ENCODE results near the gene CACNB4.

The CACNB4 gene

GRCh38 chr2:152042636-152043615 lies 55.9 kb downstream of the CACNB4 start:
- DNase-seq: no peak
- Histone ChIP-seq H3K4me3 (no peak overlapping the region), H3K4me1 (no peaks in the 10 kb centered on the region), H3K27me3 (no peaks in the 10 kb centered on the region), H3K27ac (no peak overlapping the region), H3K36me3 (no peaks in the 10 kb centered on the region), H3K9me3 (no peaks in the 10 kb centered on the region)
- intact Hi-C loops (cut with DNase I; ENCODE audit: low total_unique reads): loop anchor here (5.0 kb wide), 1 partner anchor 369 kb away; no protein-coding TSS in a partner anchor
- no peak for TF ChIP-seq CTCF (IDR thresholded peaks at IDR 0.05)

- no peak overlapping the region for H3K27ac ChIP-seq
- TF ChIP-seq CTCF (IDR thresholded peaks at IDR 0.05): no peak
- no peaks in the 10 kb centered on the region for H3K9me3 ChIP-seq
- peaks cover 0 to 10% (median 3%) of the 10 kb centered on the region in 4 donors for H3K4me1 ChIP-seq
- no peaks in the 10 kb centered on the region for H3K36me3 ChIP-seq
- no peak overlapping the region for H3K4me3 ChIP-seq
- H3K27me3 ChIP-seq: no peaks in the 10 kb centered on the region
- DNase-seq: peak in 1 of 2 donors; percentile 48
- intact Hi-C loops (cut with DNase I; ENCODE audit: low total_unique reads): loop anchor here (10.0 kb wide), 1 partner anchor 136 kb away; the partner anchor contains the start of gene STAM2
Observed at GRCh38 chr2:152038441-152038958, 60.3 kb downstream of the CACNB4 start.

GRCh38 chr2:152037743-152038435 lies 61.0 kb downstream of the CACNB4 start:
- no peak overlapping the region for H3K27ac ChIP-seq

GRCh38 chr2:152036611-152037469 lies 62.0 kb downstream of the CACNB4 start:
- peak; percentile 73 to 81 for DNase-seq
- Histone ChIP-seq H3K9me3 (no peaks in the 10 kb centered on the region), H3K4me1 (peaks cover 0 to 10% (median 3%) of the 10 kb centered on the region in 4 donors), H3K36me3 (no peaks in the 10 kb centered on the region), H3K4me3 (no peak overlapping the region), H3K27ac (no peak overlapping the region), H3K27me3 (peaks cover 0 to 5% of the 10 kb centered on the region in 2 donors)
- intact Hi-C loops (cut with DNase I; ENCODE audit: low total_unique reads): loop anchor here (10.0 kb wide), 1 partner anchor 138 kb away; the partner anchor contains the start of gene STAM2
- TF ChIP-seq CTCF (IDR thresholded peaks at IDR 0.05): peak; percentile 68 to 80

More at GRCh38 chr2:152037743-152038435, 61.0 kb downstream of the CACNB4 start:
- Histone ChIP-seq H3K36me3 (no peaks in the 10 kb centered on the region), H3K4me3 (no peak overlapping the region), H3K4me1 (peaks cover 0 to 10% (median 3%) of the 10 kb centered on the region in 4 donors), H3K9me3 (no peaks in the 10 kb centered on the region), H3K27me3 (peaks cover 0 to 3% of the 10 kb centered on the region in 2 donors)
- intact Hi-C loops (cut with DNase I; ENCODE audit: low total_unique reads): loop anchor here (10.0 kb wide), 1 partner anchor 137 kb away; the partner anchor contains the start of gene STAM2
- no peak for TF ChIP-seq CTCF (IDR thresholded peaks at IDR 0.05)
- DNase-seq: peak; percentile 39 to 70

All from tibial artery (tissue), 4 donors.